NOMO-1 (cell line): Measurements from ENCODE around the gene BRCC3.

Source experiments
- DNase-seq, 2 experiments: peaks; one replicate each; lab custom pipeline; 2025; ENCODE audit not compliant: unreplicated experiment in 2 of 2; lab: John Stamatoyannopoulos, UW

Gene BRCC3

GRCh38 chrX:155056877-155057792 lies 14.2 kb upstream of the BRCC3 start:
- peak; percentile 1 to 4 for DNase-seq

GRCh38 chrX:155061760-155062159 lies 9.5 kb upstream of the BRCC3 start:
- no peak for DNase-seq

- DNase-seq: no peak
Measured at GRCh38 chrX:155065035-155065734, 6.1 kb upstream of the BRCC3 start.

- no peak for DNase-seq
Measured at GRCh38 chrX:155068165-155068564, 3.1 kb upstream of the BRCC3 start.

- no peak for DNase-seq
Measured at GRCh38 chrX:155069414-155069813, 1.9 kb upstream of the BRCC3 start.

GRCh38 chrX:155070038-155070437 lies 1.3 kb upstream of the BRCC3 start:
- no peak for DNase-seq

- DNase-seq: no peak
Measured at GRCh38 chrX:155070663-155070974, 689 bp upstream of the BRCC3 start.

GRCh38 chrX:155071694-155072280 lies 479 bp downstream of the BRCC3 start:
- DNase-seq: peak in 1 of 2 experiments; percentile 8

GRCh38 chrX:155086202-155086840 lies 15.0 kb downstream of the BRCC3 start:
- no peak for DNase-seq

GRCh38 chrX:155086961-155087735 lies 15.8 kb downstream of the BRCC3 start:
- DNase-seq: no peak

- peak in 1 of 2 experiments; percentile 44 for DNase-seq
Measured at GRCh38 chrX:155094468-155095061, 23.3 kb downstream of the BRCC3 start.

- no peak for DNase-seq
Measured at GRCh38 chrX:155105919-155106318, 34.6 kb downstream of the BRCC3 start.

- no peak for DNase-seq
Measured at GRCh38 chrX:155108427-155108826, 37.1 kb downstream of the BRCC3 start.

GRCh38 chrX:155112171-155112570 lies 40.9 kb downstream of the BRCC3 start:
- no peak for DNase-seq

- no peak for DNase-seq
Measured at GRCh38 chrX:155113097-155113496, 41.8 kb downstream of the BRCC3 start.

- no peak for DNase-seq
Measured at GRCh38 chrX:155115174-155115819, 44.0 kb downstream of the BRCC3 start.

GRCh38 chrX:155127465-155127864 lies 56.2 kb downstream of the BRCC3 start:
- no peak for DNase-seq

GRCh38 chrX:155127940-155128339 lies 56.6 kb downstream of the BRCC3 start:
- no peak for DNase-seq

- DNase-seq: no peak
Measured at GRCh38 chrX:155132110-155132509, 60.8 kb downstream of the BRCC3 start.

- DNase-seq: no peak
Measured at GRCh38 chrX:155134255-155134654, 62.9 kb downstream of the BRCC3 start.
